NCI-H524 treated with DMSO at 0.1 percent for 48 hours (cell line): Measurements from ENCODE around the gene GLYR1.
"Not testable (repeated sequence)": the region's sequence is repeated elsewhere in the genome, so short reads cannot be mapped to it uniquely, and the experiment has no call there.

Experiments
- DNase-seq: peaks from one replicate; lab custom pipeline; 2025; lab: John Stamatoyannopoulos, UW

GLYR1 gene

DNA sequence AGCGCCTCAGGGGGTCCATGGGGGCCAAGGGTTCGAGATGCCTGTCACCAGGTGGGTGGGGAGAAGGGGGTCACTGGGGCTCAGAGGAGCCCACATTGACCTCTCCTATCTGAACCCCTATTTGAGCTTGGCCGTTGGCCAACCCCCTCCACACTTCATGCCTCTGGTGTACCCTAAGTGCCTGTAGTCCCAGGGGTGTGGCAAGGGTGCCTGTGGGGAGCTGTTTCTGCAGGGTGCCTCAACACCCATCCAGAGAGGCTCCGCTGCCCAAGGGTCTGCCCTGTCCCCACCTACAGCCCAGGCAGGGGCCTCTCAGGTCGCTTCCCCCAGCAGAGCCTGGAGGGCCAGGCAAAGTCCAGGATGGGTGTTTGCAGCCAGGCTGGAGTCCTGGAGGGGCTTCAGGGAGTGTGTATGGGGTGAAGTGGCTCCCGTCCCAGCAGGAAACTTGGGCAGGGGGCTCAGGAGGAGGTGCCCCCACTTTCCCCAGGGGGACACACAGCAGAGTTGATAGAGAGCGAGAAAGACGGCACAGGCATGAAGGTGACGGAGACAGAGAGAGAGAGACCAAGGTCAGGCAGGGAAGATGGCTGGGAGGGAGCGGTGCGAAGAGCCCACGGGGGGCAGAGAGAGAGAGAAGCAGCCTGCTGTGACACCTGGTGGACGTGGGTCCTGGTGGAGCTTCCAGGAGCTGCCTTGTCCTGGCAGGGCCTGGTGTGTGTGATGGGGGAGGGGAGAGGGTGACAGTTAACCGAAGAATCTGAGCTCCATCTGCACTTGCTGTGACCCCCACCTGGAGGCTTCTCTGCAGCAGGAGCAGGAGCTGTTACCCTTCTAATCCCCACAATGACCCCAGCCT, 59.2 kb downstream of the GLYR1 start, which contains the start of gene SEPTIN12:
SEPTIN12 (minus strand) TSS at position 719 of the 856 bp plus-strand sequence; CDS start at position 19, 700 bp downstream.
- peak; percentile 98 for DNase-seq

DNA sequence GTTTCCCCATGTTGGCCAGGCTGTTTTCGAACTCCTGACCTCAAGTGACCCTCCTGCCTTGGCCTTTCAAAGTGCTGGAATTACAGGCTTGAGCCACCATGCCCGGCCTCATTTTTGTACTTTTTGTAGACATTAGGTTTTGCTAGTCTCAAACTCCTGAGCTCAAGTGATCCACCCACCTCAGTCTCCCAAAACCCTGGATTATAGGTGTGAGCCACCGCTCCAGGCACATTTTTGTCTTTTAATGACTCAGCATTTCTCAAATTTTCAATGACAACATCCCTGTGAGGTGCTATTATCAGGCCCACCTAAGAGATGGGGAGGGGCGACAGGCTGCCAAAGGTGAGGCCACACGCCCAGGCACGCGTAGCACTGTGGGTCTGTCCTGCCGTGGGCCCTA, 60.0 kb downstream of the GLYR1 start:
- no peak for DNase-seq

DNA sequence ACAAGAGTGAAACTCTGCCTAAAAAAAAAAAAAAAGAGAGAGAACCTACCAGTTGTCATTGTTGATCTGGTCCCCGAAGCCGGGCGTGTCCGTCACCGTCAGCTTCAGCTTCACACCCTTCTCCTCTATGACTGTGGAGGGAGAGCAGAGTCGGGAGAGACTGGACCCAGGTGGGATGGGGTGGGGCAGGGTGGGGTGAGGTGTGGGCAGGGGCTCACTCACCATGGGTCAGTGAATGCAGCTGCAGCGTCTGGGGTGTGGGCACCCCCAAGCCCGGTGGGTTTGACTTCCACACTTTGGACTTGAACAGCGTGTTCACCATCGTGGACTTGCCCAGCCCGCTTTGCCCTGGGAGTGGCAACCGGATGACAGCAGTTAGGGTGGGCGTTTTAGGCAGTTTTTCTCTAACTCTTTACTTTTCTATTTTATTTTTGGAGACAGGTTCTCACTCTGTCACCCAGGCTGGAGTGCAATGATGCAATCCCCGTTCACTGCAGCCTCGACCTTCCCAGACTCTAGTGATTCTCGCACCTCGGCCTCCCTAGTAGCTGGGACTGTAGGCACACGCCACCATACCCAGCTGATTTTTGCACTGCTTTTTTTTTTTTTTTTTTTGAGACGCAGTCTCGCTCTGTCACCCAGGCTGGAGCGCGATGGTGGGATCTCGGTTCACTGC, 61.2 kb downstream of the GLYR1 start:
- no peak for DNase-seq

DNA sequence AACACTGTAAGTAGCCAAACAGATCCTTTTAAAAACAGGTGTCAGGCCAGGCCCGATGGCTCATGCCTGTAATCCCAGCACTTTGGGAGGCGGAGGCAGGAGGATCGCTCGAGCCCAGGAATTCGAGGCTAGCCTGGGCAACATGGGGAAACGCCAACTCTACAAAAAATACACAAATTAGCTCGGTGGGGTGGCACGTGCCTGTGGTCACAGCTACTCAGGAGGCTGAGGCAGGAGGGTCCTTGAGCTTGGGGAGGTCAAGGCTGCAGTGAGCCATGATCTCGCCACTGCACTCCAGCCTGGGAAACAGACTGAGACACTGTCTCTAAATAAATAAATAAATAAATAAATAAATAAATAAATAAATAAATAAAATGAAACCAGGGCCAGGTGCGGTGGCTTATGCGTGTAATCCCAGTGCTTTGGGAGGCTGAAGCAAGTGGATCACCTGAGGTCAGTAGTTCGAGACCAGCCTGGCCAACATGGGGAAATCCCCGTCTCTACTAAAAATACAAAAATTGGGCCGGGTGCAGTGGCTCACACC, 62.6 kb downstream of the GLYR1 start:
- not testable (repeated sequence) for DNase-seq

DNA sequence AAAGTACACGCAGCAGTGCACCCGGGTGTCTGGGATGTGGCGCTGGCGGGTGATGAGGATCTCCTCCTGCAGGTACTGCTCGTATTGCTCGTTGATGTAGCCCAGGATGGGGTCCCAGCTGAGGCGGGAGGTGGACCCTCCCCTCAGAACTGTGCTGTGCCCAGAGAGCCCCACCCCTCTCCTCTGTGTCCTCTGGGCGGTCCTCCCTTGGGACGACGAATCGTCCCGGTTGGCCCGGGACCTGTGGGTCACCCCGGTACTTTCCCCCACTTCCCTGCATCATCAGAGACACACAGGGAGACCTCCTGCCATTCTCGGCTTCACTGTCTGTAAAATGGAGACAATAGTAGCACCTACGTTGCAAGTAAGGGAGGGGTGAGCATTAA, 63.1 kb downstream of the GLYR1 start:
- no peak for DNase-seq

DNA sequence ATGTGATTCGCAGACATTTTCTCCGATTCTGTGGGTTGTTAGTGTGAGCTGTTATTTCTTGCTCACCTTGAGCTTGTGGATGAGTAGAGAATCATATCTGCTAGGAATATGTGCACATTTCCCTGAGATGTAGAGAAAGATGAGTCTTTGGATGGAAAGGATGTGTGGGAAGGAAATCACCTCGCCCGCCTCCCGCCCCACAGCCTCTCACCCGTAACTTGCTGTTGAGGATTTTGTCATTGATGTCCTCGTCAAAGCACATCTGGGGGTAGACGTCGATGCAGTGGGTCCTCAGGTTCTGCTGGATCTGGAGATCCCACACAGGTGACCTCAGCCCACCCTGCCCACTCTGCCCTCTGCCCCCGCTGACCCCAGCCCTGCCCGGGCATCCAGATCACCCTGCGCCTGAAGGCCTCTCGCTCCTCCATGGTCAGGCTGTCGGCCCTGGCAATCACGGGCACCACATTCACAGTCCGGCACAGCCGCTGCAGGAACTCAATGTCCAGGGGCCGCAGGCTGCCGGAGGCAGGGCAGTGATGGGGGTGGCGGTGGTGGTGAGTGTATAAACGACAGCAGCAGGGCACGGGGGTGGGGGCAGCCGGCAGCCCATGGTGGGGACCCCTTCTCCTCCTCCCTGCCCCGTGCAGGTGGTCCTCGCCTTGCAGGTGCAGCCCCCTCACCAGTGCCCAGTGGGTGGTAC, 63.7 kb downstream of the GLYR1 start:
- DNase-seq, result no peak

DNA sequence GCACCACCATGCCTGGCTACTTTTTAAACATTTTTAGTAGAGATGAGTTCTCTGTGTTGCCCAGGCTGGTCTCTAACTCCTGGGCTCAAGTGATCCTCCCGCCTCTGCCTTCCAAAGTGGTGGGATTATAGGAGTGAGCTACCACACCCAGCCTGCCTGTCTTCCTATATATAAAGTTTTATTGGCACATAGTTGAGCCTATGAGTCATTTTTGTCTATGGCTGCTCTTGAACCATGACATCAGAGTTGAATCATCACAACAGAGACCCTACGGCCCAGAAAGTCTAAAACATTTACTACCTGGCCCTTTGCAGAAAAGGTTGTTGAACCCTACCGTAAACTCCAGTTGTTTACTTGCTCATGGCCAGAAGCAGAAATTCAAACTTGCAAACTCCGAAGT, 66.9 kb downstream of the GLYR1 start:
- DNase-seq, result no peak

DNA sequence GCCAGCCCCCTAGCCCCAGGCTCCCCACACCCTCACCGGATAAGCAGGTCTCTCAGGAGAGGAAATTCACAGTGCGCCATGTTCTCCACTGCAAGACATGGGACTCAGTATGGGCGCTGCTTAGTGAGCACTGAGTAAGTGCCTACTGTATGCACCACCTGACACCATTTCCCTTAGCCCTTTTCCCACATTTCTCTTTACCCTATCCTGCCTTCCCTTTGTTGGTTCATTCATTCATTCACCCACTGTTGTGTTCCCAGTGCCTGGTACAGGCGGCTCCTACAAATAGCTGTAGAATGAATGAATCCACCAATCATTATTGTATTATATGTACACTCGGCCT, 69.1 kb downstream of the GLYR1 start:
- DNase-seq, result no peak

DNA sequence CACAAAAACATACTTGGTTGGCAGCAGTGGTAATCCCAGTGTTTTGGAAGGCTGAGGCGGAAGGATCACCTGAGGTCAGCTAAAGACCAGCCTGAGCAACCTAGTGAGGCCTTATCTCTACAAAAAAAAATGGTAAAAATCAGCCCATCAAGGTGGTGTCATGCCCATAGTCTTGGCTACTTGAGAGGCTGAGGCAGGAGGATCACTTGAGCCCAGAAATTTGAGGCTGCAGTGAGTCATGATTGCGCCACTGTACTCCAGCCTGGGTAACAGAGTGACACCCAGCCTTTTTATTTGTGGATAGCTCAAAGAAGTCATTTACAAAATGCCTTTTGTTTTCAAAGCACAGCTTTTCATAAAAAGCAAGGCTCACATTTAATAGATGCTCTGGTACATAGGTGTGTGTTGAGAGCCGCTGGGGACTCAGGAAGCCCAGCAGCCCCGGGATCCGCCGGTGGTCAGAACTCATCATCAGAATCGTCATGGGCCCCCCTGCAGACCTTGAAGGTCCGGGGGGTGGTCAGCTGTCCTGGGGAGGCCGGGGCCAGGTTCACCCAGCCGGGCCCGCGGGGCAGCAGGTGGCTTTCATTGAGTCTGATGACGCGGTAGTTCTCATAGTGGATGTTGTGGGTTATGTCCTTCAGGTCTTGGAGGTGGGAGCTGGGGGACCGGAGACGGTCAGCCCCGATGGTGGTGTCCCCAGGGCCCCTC, 69.6 kb downstream of the GLYR1 start:
- DNase-seq, result no peak

DNA sequence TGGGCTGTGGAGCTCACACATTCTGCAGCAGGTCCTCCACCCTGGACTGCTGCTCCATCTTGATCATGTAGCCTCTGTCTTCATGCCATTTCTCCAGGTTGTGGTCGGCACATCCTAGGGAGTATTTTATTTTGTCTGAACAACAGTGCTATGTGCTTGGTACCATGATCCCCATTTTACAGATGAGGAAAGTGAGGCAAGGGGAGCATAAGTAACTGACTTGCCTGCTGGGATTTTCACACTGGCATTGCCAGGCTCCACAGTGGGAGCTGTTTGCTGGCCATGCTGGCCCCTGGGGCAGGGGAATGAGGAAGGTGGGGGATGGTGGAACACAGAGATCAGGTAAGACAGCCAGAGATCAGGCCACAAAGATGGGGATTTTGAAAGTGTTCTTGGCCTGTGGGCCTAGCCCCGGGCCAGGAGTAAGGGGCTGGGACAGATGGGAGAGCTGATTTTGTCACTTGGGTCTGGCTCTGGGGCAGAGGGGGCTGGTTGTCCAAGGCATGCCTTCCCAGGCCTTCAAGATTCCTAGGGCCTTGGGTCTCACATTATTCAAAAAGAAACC, 70.9 kb downstream of the GLYR1 start:
- no peak for DNase-seq

DNA sequence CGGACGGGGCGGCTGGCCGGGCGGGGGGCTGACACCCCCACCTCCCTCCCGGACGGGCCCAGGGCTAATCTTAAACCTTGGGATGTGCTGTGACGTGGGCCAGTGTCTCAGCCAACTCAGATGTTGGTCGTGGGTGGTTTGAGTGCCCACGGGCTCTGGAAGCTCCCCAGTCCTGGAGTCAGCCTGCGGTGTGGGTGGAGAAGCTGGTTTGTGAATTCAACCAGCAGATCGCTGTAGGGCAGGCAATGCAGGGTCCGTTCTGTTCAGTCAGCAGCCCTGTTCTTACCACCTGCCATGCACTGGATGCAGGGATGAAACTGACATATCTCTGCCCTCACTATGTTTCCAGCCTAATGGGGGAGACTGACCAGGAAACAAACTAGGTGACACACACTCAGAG, 72.1 kb downstream of the GLYR1 start:
- DNase-seq, result no peak

DNA sequence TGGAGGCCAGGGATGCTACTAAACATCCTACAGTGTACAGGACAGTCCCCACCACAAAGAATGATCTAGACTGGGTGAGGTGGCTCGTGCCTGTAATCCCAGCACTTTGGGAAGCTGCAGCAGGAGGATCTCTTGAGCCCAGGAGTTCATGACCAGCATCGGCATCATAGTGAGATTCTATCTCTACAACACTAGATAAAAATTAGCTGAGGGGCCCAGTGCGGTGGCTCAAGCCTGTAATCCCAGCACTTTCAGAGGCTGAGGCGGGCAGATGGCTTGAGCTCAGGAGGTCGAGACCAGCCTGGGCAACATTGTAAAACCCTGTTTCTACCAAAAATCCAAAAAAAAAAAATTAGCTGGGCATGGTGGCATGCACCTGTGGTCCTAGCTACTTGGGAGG, 74.7 kb downstream of the GLYR1 start:
- no peak for DNase-seq

DNA sequence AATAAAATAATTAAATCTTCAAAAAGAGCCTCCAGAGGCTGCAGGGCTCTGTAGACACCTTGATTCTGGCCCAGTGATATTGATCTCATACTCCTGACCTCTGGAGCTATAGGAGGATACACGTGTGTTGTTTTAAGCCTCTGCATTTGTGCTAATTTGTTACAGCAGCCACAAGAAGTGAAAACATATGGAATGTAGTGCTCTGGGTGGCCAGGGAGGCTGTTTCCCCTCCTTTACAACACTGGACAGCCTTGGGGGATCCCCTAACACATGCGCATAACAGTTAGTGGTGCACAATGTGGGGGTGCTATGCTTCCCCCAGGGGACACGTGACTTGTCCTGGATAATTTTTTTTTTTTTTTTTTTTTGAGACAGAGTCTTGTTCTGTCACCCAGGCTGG, 75.4 kb downstream of the GLYR1 start:
- no peak for DNase-seq

DNA sequence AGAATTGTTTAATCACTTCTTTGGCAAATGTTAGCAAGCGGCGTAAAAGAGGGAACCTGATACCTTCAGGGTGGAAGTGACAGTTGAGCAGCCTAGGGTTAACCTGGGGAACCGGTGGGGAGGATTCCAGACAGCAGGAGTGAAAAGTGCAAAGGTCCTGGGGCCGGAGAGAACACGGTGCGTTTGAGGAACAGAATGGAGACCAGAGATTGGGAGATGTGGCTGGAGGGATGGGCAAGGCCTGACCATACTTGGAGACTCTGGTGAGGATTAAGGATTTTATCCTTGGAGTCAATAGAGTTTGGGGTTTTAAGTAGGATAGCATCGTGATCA, 77.8 kb downstream of the GLYR1 start:
- DNase-seq, result no peak

DNA sequence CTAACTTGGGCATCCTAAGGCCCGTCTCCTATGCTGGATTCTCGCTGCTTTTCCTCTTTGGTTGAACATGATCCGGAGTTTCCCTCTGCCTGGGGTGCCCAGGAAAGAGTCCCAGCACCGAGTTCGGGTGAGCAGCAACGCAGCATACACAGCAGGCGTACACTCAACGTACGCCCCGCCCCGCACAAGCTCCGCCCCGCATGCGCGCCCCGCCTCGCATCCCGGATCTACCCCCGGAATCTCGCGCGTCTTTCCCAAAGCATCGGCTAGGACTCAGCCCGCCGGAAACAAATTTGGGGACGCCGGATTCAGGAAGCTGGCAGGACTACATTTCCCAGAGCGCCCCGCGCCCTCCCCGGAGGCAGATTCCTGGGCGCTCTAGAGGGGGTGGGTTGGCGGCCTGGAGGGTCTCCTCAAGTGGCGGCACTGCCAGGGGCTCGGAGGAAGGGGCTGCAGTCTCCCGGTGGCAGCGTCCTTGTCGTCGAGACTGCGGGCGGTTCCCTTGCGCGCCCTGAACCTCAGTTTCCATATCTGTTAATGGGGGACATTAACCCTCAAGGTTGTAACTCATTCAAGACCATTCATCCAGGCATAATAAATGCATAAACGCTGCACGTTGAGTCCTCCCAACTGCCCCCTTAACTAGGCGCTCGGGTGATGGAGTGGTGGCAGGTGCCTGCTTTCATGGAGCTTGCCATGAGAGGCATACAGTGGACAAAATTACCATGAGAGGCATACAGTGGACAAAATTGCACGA, 78.4 kb downstream of the GLYR1 start:
- DNase-seq, result peak; percentile 87

DNA sequence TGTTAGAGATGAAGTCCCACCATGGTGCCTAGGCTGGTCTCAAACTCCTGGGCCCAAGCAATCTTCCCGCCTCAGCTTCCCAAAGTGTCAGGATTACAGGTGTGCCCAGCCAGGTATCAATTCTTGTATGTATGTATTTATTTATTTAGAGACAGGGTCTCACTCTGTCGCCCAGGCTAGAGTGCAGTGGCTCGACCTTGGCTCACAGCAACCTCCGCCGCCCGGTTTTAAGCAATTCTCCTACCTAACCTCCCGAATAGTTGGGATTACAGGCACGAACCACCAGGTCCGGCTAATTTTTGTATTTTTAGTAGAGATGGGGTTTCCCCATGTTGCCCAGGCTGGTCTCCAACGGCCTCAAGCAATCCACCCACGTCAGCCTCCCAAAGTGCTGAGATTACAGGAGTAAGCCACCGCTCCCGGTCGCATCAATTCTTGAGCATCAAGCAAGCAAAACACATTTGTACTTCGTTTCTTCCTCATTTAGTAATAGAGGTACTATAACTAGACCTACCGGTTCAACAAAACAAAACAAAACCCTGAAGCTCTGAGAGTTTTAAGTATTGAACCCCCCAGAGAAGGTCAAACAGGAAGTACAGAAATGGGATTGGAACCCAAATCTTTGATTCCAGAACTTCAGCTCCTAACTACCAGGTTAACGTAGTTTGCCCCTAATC, 79.1 kb downstream of the GLYR1 start:
- DNase-seq, result no peak

DNA sequence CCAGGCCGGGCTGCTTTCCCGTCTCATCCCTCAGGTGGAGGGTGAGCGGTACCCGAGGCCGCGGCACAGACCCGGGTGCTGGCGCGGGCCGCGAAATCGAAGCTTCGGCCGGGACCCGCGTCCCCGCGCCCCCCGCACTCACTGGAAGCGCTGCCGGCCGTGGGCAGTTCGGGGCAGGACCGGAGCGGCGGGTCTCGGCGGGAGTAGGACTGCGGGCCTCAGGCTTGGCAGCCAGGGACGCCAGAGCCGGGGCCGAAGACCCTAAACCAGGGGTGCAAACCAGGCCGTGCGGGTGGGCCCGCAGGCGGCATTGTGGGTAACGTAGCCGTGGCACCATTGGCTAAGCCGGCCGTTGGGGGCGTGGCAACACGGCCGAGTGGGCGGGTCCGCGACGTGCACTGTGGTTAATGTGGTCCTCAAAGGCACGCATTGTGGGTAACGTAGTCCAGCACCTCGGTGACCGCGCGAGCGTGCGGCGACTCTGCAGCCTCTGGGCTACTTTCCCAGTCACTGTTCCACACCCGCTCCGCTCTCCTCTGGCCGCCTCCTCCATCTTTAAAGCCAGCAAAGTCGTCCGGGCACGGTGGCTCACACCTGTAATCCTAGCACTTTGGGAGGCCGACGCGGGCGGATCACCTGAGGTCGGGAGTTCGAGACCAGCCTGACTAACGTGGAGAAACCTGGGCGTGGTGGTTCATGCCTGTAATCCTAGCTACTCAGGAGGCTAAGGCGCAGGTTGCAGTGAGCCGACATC, 80.0 kb downstream of the GLYR1 start, which contains the start of gene ZNF500:
ZNF500 (minus strand) TSS at position 288 of the 754 bp plus-strand sequence. CDS start 1,184 bp downstream, outside the sequence.
- DNase-seq, result peak; percentile 89

DNA sequence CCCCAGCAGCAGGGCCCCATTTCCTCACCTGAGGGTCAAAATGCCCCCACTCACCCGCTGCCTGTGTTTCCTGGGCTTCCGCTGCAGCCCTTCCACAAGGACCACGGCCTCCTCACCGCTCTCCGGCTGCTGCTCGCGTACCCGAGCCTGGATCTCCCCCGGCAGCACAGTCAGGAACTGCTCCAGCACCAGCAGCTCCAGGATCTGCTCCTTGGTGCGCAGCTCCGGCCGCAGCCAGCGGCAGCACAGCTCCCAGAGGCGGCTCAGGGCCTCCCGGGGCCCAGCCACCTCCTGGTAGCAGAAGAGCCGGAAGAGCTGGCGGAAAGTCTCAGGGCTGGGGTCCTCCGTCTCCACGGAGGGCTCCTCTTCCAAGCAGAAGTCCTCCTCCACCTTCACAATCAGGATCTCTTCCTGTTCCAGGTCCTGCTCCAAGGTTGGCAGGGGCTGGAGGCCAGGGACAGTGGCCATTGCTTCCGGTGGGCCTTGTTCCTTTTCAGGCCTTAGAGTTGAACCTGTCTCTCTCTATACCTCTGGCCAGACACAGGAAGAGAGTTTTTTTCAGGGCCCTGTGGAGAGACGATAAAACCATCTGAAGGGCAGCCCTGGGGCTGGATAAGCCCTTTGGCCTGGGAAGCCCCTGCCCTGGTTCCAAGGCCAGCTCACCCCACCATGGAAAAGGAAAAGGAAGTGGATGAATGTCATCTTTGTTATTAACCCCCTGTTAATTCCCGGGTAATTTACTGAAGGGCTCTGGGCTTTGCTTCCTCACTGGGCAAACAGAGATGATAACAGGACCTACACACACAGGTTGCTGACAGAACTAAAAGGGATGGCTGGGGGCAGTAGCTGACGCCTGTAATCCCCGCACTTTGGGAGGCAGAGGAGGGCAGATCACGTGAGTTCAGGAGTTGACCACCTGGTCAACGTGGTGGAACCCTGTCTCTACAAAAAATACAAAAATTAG, 81.3 kb downstream of the GLYR1 start:
- DNase-seq, result no peak
